GM18508 (cell line): ENCODE data around the gene PML.
"Not testable (repeated sequence)": the region's sequence is repeated elsewhere in the genome, so short reads cannot be mapped to it uniquely, and the experiment has no call there.

ENCODE experiments used
- ATAC-seq: cut with Tn5 transposase; IDR thresholded peaks from one replicate; pipeline ENCODE4 v1.9.1; 2021; ENCODE audit warnings: moderate number of reproducible peaks; ENCODE audit not compliant: insufficient read depth, unreplicated experiment

The PML gene

GRCh38 chr15:74095610-74096009 is 101.1 kb downstream of the PML start:
- ATAC-seq: not testable (repeated sequence)

GRCh38 chr15:74096753-74097474 is 102.4 kb downstream of the PML start:
- not testable (repeated sequence) for ATAC-seq
